ENCODE measurements around the gene INTS1.

INTS1 gene, protein sequence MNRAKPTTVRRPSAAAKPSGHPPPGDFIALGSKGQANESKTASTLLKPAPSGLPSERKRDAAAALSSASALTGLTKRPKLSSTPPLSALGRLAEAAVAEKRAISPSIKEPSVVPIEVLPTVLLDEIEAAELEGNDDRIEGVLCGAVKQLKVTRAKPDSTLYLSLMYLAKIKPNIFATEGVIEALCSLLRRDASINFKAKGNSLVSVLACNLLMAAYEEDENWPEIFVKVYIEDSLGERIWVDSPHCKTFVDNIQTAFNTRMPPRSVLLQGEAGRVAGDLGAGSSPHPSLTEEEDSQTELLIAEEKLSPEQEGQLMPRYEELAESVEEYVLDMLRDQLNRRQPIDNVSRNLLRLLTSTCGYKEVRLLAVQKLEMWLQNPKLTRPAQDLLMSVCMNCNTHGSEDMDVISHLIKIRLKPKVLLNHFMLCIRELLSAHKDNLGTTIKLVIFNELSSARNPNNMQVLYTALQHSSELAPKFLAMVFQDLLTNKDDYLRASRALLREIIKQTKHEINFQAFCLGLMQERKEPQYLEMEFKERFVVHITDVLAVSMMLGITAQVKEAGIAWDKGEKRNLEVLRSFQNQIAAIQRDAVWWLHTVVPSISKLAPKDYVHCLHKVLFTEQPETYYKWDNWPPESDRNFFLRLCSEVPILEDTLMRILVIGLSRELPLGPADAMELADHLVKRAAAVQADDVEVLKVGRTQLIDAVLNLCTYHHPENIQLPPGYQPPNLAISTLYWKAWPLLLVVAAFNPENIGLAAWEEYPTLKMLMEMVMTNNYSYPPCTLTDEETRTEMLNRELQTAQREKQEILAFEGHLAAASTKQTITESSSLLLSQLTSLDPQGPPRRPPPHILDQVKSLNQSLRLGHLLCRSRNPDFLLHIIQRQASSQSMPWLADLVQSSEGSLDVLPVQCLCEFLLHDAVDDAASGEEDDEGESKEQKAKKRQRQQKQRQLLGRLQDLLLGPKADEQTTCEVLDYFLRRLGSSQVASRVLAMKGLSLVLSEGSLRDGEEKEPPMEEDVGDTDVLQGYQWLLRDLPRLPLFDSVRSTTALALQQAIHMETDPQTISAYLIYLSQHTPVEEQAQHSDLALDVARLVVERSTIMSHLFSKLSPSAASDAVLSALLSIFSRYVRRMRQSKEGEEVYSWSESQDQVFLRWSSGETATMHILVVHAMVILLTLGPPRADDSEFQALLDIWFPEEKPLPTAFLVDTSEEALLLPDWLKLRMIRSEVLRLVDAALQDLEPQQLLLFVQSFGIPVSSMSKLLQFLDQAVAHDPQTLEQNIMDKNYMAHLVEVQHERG (N-terminal part only)

DNA sequence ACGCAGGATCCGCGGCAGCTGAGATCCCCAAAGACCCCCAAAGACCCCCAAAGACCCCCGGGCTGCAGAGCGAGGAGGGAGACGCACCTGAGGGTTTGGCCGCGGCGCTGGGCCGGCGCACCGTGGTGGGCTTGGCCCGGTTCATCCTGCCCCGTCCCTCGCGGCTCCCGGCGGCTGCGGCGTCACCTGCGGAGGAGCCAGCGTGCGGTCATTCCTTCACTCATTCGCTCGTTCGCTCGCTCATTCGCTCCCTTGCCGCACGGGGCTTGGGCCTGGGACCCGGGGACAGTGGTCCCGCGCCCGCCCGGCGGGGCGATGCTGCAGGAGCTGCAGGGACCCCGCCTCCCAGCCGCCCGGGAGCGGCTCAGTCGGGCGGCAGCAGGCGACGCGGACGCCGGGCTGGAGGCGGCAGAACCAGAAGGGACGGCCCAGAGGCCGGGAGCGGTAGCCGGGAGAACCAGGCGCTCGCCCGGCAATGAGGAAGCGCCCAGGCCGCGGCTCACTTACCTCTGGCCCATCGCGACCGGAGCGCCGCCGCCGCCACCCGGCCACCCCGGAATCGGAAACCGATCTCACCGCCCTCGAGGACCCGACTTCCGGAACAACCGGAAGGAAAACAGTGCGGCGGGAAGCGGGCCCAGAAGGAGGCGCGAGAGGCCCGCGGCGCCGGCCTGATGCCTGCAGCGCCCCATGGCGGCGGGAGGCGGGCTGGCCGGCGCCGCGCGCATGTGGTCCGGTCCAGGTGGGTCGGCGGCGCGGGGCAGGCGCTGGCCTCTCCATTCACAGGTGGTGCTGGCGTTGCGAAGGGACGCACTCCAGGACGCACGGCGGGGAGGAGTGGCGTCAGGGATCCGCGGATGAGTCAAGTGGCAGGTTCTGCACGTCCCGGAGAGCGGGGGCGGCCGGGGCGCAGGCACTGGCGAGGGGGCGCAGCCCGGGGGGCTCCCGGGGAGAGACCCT, at the start of gene INTS1:
Gene INTS1 (minus strand): TSS at position 574 of the 960 bp plus-strand sequence. CDS start 429 bp downstream, at position 145.
- Histone ChIP-seq H3K27ac (ENCODE audit: low read depth, low read length) (no peak within 1 kb of the TSS), H3K36me3 (ENCODE audit: control insufficient read depth, insufficient read depth, low read length) (peaks cover 7% of the 10 kb centered on the region), H3K4me1 (ENCODE audit: control insufficient read depth, insufficient read depth, low read length) (peaks cover 10% of the 10 kb centered on the region), H3K27me3 (ENCODE audit: control insufficient read depth, insufficient read depth, low read length) (no peaks in the 10 kb centered on the region), H3K9ac (ENCODE audit: low read length) (peak within 1 kb of the TSS; percentile 1), H3K4me3 (ENCODE audit: low read length) (peak within 1 kb of the TSS; percentile 77)

DNA sequence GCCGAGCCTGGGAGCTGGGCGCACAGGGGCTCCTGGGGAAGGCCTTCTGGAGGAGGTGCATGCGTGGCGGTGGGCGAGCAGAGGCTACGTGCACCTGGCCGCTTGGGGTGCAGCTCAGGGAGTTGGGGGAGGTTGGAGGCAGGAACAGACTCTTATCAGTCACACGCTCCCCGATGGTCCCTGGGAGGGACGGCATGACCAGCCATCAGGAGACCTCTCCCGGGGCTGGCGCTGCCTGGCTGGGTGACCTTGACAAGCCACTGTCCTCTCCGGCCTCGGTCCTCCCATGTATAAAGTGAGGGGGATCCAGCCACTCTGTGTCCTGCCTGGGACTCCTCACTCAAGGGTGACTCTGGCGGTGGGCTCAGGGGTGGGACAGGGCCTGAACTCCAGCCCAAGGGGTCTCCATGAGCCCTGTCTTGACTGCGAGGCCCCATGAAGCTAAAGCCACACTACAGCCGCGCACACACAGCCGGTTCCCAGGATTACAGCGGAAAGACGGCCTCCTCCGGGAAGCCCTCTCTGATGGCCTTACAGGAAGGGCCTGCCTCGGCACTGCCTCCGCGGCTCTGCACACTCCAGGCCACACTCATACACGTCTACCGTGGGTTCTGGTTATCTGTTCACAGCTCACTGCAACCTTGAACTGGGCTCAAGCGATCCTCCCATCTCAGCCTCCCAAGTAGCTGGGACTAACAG, 49.5 kb upstream of the INTS1 start:
- H3K9ac ChIP-seq (ENCODE audit: low read length) = no peak overlapping the region

DNA sequence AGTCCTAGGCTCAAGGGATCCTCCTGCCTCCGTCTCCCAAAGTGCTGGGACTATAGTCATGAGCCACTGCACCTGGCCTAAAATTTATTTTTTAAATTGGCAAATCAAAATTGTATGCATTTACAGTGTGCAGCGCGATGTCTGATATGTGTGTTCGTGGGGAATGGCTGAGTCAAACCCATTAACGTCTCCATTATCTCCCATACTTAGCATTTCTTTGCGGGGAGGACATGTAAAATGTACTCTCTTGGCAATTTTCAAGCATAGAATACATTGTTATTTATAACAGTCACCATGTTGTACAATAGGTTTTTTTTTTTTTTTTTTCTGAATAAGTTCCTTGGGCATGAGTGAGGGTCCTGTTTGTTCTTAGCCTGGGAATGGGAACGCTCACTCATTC, 48.0 kb upstream of the INTS1 start:
- H3K4me1 ChIP-seq (ENCODE audit: control insufficient read depth, insufficient read depth, low read length) = no peaks in the 10 kb centered on the region

More for the DNA sequence above, 49.5 kb upstream of the INTS1 start:
- Histone ChIP-seq H3K4me3 (ENCODE audit: low read length) (no peak overlapping the region), H3K36me3 (ENCODE audit: control insufficient read depth, insufficient read depth, low read length) (no peaks in the 10 kb centered on the region), H3K27ac (ENCODE audit: low read depth, low read length) (no peak overlapping the region), H3K4me1 (ENCODE audit: control insufficient read depth, insufficient read depth, low read length) (no peaks in the 10 kb centered on the region), H3K27me3 (ENCODE audit: control insufficient read depth, insufficient read depth, low read length) (peaks cover 2% of the 10 kb centered on the region)

DNA sequence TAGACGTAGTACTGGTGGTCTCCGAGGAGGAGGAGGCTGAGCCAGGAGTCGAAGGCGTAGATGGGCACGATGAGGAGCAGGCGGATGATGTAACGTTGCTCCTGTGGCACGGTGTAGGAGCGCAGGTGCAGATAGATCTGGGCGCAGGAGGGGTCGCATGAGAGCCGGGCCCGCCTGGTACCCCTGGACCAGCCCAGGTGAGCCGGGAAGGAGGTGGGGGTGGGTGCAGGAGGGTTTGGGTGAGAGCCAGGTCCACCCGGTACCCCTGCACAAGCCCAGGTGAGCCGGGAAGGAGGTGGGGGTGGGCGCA, 46.6 kb upstream of the INTS1 start:
- no peak overlapping the region for H3K27ac ChIP-seq (ENCODE audit: low read depth, low read length)
- H3K4me3 ChIP-seq (ENCODE audit: low read length) = no peak overlapping the region
- no peaks in the 10 kb centered on the region for H3K4me1 ChIP-seq (ENCODE audit: control insufficient read depth, insufficient read depth, low read length)
- no peak overlapping the region for H3K9ac ChIP-seq (ENCODE audit: low read length)
- H3K36me3 ChIP-seq (ENCODE audit: control insufficient read depth, insufficient read depth, low read length) = no peaks in the 10 kb centered on the region
- H3K27me3 ChIP-seq (ENCODE audit: control insufficient read depth, insufficient read depth, low read length) = no peaks in the 10 kb centered on the region

More for the DNA sequence above, 48.0 kb upstream of the INTS1 start:
- Histone ChIP-seq H3K4me3 (ENCODE audit: low read length) (no peak overlapping the region), H3K9ac (ENCODE audit: low read length) (no peak overlapping the region), H3K27ac (ENCODE audit: low read depth, low read length) (no peak overlapping the region), H3K27me3 (ENCODE audit: control insufficient read depth, insufficient read depth, low read length) (peaks cover 2% of the 10 kb centered on the region), H3K36me3 (ENCODE audit: control insufficient read depth, insufficient read depth, low read length) (no peaks in the 10 kb centered on the region)

DNA sequence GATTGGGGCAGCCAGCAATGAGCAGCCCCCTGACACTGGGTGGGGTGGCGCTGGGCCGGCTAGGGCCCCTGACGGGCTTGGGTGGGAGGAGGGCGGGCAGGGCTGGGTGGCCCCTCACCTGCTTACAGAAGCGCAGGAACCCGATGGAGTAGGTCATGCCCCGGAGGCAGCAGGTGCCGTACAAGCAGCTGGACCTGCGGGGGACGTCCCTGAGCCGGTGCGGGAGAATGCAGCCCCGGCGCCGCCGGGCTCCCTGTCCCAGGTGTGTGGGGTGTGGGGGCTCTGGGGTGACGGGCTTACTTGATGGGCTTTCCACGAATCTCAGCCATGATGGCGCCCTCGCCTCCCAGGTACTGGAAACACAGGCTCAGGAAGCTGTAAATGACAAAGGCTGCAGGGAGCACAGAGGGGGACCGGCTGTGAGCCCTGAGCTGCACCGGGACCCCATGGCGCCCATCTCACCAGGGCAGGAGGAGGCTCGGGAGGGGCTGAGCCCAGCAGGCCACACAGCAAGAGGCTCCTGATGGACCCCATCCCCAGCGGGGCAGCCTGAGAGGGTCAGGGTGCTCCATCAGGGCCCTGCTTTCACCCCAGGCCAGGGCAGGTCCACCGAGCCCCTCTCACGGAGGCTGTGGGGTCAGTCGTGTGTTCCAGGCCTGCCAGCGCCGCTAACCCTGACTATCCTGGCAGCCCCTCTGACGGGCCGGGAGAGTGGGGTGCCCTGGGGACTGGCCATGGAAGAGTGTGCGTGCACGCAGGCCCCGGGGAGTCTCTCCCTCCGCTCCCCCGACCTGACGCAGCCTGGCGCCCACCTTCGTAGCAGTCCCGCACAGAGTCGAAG, 46.0 kb upstream of the INTS1 start:
- Histone ChIP-seq H3K4me3 (ENCODE audit: low read length) (no peak overlapping the region), H3K36me3 (ENCODE audit: control insufficient read depth, insufficient read depth, low read length) (no peaks in the 10 kb centered on the region), H3K9ac (ENCODE audit: low read length) (no peak overlapping the region), H3K27me3 (ENCODE audit: control insufficient read depth, insufficient read depth, low read length) (no peaks in the 10 kb centered on the region), H3K4me1 (ENCODE audit: control insufficient read depth, insufficient read depth, low read length) (no peaks in the 10 kb centered on the region), H3K27ac (ENCODE audit: low read depth, low read length) (no peak overlapping the region)

DNA sequence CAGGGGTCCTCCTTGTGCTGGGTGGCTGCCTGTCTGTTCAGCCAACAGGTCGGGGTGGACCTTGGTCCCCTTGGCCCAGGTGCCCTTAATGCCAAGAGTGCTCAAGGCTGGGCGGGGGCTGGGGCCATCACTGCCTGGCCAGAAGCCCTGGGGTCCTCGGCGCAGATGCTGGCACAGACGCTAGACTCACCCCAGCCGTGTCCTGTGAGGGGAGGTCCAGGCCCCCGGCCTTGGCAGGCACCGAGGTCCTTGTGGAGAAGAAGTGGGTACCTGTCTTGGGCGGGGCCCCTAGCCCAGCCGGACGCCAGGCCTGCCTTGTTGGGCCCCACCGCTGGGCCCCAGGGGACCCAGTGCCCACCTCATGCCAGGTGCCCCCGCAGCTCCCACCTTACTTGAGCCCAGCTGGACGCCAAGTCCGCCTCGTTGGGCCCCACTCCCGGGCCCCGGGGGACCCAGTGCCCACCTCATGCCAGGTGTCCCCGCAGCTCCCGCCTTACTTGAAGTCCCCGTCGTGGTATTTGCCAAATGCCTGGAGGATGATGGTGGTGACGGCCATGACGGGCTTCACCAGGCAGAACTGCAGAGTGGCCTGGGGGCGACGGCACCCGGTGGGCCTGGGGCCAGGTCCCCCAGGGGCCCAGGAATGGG, 45.3 kb upstream of the INTS1 start:
- Histone ChIP-seq H3K27me3 (ENCODE audit: control insufficient read depth, insufficient read depth, low read length) (no peaks in the 10 kb centered on the region), H3K9ac (ENCODE audit: low read length) (no peak overlapping the region), H3K36me3 (ENCODE audit: control insufficient read depth, insufficient read depth, low read length) (no peaks in the 10 kb centered on the region), H3K4me3 (ENCODE audit: low read length) (no peak overlapping the region), H3K4me1 (ENCODE audit: control insufficient read depth, insufficient read depth, low read length) (no peaks in the 10 kb centered on the region), H3K27ac (ENCODE audit: low read depth, low read length) (no peak overlapping the region)

DNA sequence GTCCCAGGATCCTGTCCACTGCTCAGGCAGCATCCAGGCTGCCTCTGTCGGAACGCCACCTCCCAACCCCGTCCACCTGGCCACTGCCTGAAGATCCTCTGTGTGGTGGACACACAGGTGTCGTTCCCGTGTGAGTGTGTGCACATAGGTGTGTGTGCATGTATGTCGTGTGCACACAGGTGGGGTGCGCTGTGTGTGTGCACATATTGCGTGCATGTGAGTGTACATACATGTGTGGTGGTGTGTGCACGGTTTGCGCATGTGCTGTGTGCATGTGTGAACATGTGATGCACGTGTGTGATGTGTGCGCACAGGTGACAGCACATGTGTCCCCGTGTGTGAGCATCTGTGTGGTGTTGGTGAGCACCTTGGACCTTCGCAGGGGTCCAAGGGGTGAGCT, 44.8 kb upstream of the INTS1 start:
- no peak overlapping the region for H3K9ac ChIP-seq (ENCODE audit: low read length)
- H3K27ac ChIP-seq (ENCODE audit: low read depth, low read length) = no peak overlapping the region
- H3K36me3 ChIP-seq (ENCODE audit: control insufficient read depth, insufficient read depth, low read length) = no peaks in the 10 kb centered on the region
- H3K4me1 ChIP-seq (ENCODE audit: control insufficient read depth, insufficient read depth, low read length) = no peaks in the 10 kb centered on the region
- no peaks in the 10 kb centered on the region for H3K27me3 ChIP-seq (ENCODE audit: control insufficient read depth, insufficient read depth, low read length)
- H3K4me3 ChIP-seq (ENCODE audit: low read length) = no peak overlapping the region

DNA sequence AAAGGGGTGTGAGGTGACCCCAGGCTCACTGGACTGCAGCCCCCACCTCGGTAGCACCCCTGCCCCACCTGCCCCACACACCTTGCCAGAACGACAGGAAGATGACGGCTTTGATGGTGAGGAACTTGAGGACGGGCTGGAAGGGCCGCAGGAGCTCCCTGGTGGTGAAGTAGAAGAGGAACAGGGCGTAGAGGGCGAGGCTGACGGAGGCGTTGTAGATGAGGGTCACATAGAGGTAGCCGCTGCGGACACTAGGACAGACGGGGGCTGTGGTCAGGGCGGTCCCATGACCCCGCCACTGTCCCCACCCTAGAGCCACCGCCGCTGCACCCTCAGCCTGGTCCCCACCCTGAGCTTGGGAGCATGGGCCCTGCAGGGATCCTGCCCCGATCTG, 44.2 kb upstream of the INTS1 start:
- Histone ChIP-seq H3K9ac (ENCODE audit: low read length) (no peak overlapping the region), H3K27ac (ENCODE audit: low read depth, low read length) (no peak overlapping the region), H3K36me3 (ENCODE audit: control insufficient read depth, insufficient read depth, low read length) (no peaks in the 10 kb centered on the region), H3K4me1 (ENCODE audit: control insufficient read depth, insufficient read depth, low read length) (no peaks in the 10 kb centered on the region), H3K27me3 (ENCODE audit: control insufficient read depth, insufficient read depth, low read length) (no peaks in the 10 kb centered on the region), H3K4me3 (ENCODE audit: low read length) (no peak overlapping the region)

DNA sequence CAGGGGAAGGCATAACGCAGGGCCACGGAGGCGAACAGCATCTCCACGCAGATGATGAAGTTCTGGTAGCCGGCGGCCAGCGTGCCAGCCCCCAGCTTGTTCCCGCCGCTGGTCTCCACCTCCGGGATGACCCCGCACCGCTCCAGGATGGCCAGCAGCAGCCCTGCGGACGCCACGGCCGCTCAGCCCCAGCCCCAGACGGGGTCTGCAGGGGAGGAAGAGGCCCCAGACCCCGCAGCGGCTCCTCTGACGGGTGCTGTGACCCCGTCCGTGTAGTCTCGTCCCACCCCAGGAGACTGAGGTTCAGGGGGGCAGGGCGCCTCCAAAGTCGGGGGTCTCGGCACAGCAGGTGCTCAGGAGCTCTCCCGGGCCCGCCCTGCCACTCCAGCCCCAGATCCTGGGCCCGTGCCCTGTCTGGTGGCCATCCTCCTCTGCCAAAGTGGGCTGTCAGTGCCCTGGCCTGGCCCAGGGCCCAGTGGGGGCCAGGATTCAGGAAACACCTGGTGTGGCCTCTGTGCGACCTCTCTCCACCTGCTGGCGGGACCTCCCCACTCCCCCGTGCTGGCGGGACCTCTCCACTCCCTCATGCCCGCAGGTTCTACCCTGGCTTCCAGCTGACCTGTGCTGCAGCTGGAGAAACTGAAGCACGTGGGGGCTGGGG, 43.7 kb upstream of the INTS1 start:
- Histone ChIP-seq H3K27me3 (ENCODE audit: control insufficient read depth, insufficient read depth, low read length) (no peaks in the 10 kb centered on the region), H3K4me1 (ENCODE audit: control insufficient read depth, insufficient read depth, low read length) (no peaks in the 10 kb centered on the region), H3K36me3 (ENCODE audit: control insufficient read depth, insufficient read depth, low read length) (no peaks in the 10 kb centered on the region), H3K9ac (ENCODE audit: low read length) (no peak overlapping the region), H3K27ac (ENCODE audit: low read depth, low read length) (no peak overlapping the region), H3K4me3 (ENCODE audit: low read length) (no peak overlapping the region)

Measured in rectal smooth muscle tissue (tissue), 1 donor.